OCI-LY7 (cell line): Measurements from ENCODE around the gene EMC8. TPM values are rescaled to one million over a fixed set of nuclear protein-coding genes. Genes with fewer than 3 reads are reported as not detected.
"Not testable (repeated sequence)": the region's sequence is repeated elsewhere in the genome, so short reads cannot be mapped to it uniquely, and the experiment has no call there.

Experiments
- BruUV-seq: library from RNA; stranded (reverse); fragments of 400-500 nt; replicated peaks from 2 replicates; lab custom pipeline; 2021; lab: Mats Ljungman, UMichigan
- CTCF ChIA-PET: fragments of 300-600 bp; sonication (Branson Sonifier 250); formaldehyde crosslinking; loops from one replicate; lab custom pipeline; 2022; ENCODE audit warnings: antibody characterized with exemption; ENCODE audit not compliant: unreplicated experiment; lab: Charles Lee
- POLR2A ChIA-PET: fragments of 300-600 bp; sonication (Branson Sonifier 250); formaldehyde crosslinking; loops from one replicate; lab custom pipeline; 2022; ENCODE audit warnings: antibody characterized with exemption; lab: Charles Lee
- DNase-seq: peaks from one replicate; pipeline ENCODE4 v3.0.0-alpha.2; 2015; ENCODE audit warnings: low spot score
- H2AFZ ChIP-seq: fragments of 200-600 bp; sonication (generic), shearing (Covaris generic); 2 replicates; pipeline ENCODE4 v1.6.1; 2014; ENCODE audit warnings: mild to moderate bottlenecking, antibody characterized with exemption, low read length, moderate library complexity
- H3K27ac ChIP-seq: fragments of 200-600 bp; sonication (generic); 2 replicates; pipeline ENCODE4 v1.5.1; 2014; ENCODE audit warnings: mixed run types, low read depth, mild to moderate bottlenecking, moderate library complexity, low read length, inconsistent platforms; ENCODE audit not compliant: poor library complexity, severe bottlenecking
- H3K36me3 ChIP-seq: fragments of 200-600 bp; sonication (generic); 2 replicates; pipeline ENCODE4 v1.6.1; 2014; ENCODE audit warnings: mild to moderate bottlenecking, antibody characterized with exemption, low read length, moderate library complexity, mixed read lengths; ENCODE audit not compliant: insufficient read depth
- H3K4me1 ChIP-seq: fragments of 200-600 bp; sonication (generic); 2 replicates; pipeline ENCODE4 v1.5.1; 2014; ENCODE audit warnings: mild to moderate bottlenecking, low read length; ENCODE audit not compliant: insufficient read depth, poor library complexity, severe bottlenecking
- H3K4me2 ChIP-seq: fragments of 200-600 bp; sonication (generic); 2 replicates; pipeline ENCODE4 v1.6.1; 2014; ENCODE audit warnings: mild to moderate bottlenecking, low read length
- H3K4me3 ChIP-seq: fragments of 200-600 bp; sonication (generic); 2 replicates; pipeline ENCODE4 v1.5.1; 2014; ENCODE audit warnings: mild to moderate bottlenecking, low read depth, low read length; ENCODE audit not compliant: poor library complexity, severe bottlenecking
- H3K79me2 ChIP-seq: fragments of 200-600 bp; sonication (generic); 2 replicates; pipeline ENCODE4 v1.6.1; 2016; ENCODE audit warnings: low read depth, mild to moderate bottlenecking, low read length, moderate library complexity, mixed read lengths; ENCODE audit not compliant: insufficient read depth
- H3K9me2 ChIP-seq: fragments of 200-600 bp; sonication (generic); 2 replicates; pipeline ENCODE4 v1.6.1; 2016; ENCODE audit warnings: mild to moderate bottlenecking, low read length, mixed read lengths; ENCODE audit not compliant: insufficient read depth
- H3K9me3 ChIP-seq: fragments of 200-600 bp; sonication (generic); 2 replicates; pipeline ENCODE4 v1.6.1; 2014; ENCODE audit warnings: mild to moderate bottlenecking, mixed run types, low read length, mixed read lengths
- H4K20me1 ChIP-seq: fragments of 200-600 bp; sonication (generic); 2 replicates; pipeline ENCODE4 v1.6.1; 2014; ENCODE audit warnings: mild to moderate bottlenecking, antibody characterized with exemption, low read length, moderate library complexity, mixed read lengths; ENCODE audit not compliant: insufficient read depth
- EZH2phosphoT487 ChIP-seq: fragments of 200-600 bp; sonication (generic); IDR thresholded peaks from 2 replicates; pipeline ENCODE4 v1.6.1; 2018; ENCODE audit warnings: low read depth, borderline replicate concordance, mild to moderate bottlenecking, mixed run types, antibody characterized with exemption, low read length, moderate library complexity, mixed read lengths
- intact Hi-C: fragments of 100-400 bp; cut with micrococcal nuclease; formaldehyde crosslinking; loops from one replicate; pipeline ENCODE4 v1.10.0; 2022; ENCODE audit not compliant: unreplicated experiment
- total RNA-seq, 2 experiments: library from RNA; depleted of rRNA in 1 of 2; stranded (reverse); fragments of >200 nt in 1 of 2; shearing (Covaris generic) in 1 of 2; gene quantifications; 2 replicates each; pipeline ENCODE4 v1.2.3, GENCODE V29; 2014 to 2022
- TF ChIP-seq, protein P1 (sequence below): fragments of 200-600 bp; sonication (generic); conservative IDR thresholded peaks from 2 replicates; pipeline ENCODE4 v1.5.1; 2014; ENCODE audit warnings: mild to moderate bottlenecking, antibody characterized with exemption, low read length, moderate library complexity, mixed read lengths

Gene EMC8
- total RNA-seq, 2 experiments from 2014 or later = 47.5 to 54.0 TPM

GRCh38 chr16:85810097-85810741, 10.9 kb upstream of the EMC8 start:
- Histone ChIP-seq H3K4me1 (no peaks in the 10 kb centered on the region), H3K9me3 (no peaks in the 10 kb centered on the region), H3K4me3 (no peak overlapping the region), H4K20me1 (no peaks in the 10 kb centered on the region), H3K27ac (no peak overlapping the region), H3K9me2 (no peaks in the 10 kb centered on the region), H3K4me2 (no peak overlapping the region), H3K36me3 (peaks cover 22% of the 10 kb centered on the region), H2AFZ (no peak overlapping the region), H3K79me2 (no peaks in the 10 kb centered on the region)
- POLR2A ChIA-PET = interaction anchor here (1.5 kb wide), 1 partner anchor 10 kb away, joined by 3 read pairs; no protein-coding TSS in a partner anchor
- no peak for DNase-seq
- intact Hi-C loops = no loop called here
- no peak for TF ChIP-seq EZH2phosphoT487
- BruUV-seq = no TSS peak
- CTCF ChIA-PET = no interaction called here

- H3K4me2 ChIP-seq = no peak overlapping the region
- H2AFZ ChIP-seq = no peak overlapping the region
- TF ChIP-seq, protein P1, sequence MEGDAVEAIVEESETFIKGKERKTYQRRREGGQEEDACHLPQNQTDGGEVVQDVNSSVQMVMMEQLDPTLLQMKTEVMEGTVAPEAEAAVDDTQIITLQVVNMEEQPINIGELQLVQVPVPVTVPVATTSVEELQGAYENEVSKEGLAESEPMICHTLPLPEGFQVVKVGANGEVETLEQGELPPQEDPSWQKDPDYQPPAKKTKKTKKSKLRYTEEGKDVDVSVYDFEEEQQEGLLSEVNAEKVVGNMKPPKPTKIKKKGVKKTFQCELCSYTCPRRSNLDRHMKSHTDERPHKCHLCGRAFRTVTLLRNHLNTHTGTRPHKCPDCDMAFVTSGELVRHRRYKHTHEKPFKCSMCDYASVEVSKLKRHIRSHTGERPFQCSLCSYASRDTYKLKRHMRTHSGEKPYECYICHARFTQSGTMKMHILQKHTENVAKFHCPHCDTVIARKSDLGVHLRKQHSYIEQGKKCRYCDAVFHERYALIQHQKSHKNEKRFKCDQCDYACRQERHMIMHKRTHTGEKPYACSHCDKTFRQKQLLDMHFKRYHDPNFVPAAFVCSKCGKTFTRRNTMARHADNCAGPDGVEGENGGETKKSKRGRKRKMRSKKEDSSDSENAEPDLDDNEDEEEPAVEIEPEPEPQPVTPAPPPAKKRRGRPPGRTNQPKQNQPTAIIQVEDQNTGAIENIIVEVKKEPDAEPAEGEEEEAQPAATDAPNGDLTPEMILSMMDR = peak; percentile 35
- no peak for TF ChIP-seq EZH2phosphoT487
- H3K9me3 ChIP-seq = no peaks in the 10 kb centered on the region
- H3K36me3 ChIP-seq = peaks cover 28% of the 10 kb centered on the region
- DNase-seq = no peak
- H3K4me3 ChIP-seq = no peak overlapping the region
- intact Hi-C loops = no loop called here
- no TSS peak for BruUV-seq
- ChIA-PET CTCF (no interaction called here), POLR2A (no interaction called here)
- H3K79me2 ChIP-seq = no peaks in the 10 kb centered on the region
- H4K20me1 ChIP-seq = no peaks in the 10 kb centered on the region
- no peaks in the 10 kb centered on the region for H3K9me2 ChIP-seq
- H3K4me1 ChIP-seq = no peaks in the 10 kb centered on the region
- no peak overlapping the region for H3K27ac ChIP-seq
Measured at GRCh38 chr16:85809645-85810044, 10.3 kb upstream of the EMC8 start.

- H3K36me3 ChIP-seq = peaks cover 33% of the 10 kb centered on the region
- no peaks in the 10 kb centered on the region for H3K9me3 ChIP-seq
- no peak overlapping the region for H2AFZ ChIP-seq
- ChIA-PET CTCF (no interaction called here), POLR2A (interaction anchor here (0.5 kb wide), 1 partner anchor 105 kb away, joined by 7 read pairs; no protein-coding TSS in a partner anchor)
- no peaks in the 10 kb centered on the region for H3K4me1 ChIP-seq
- H3K79me2 ChIP-seq = no peaks in the 10 kb centered on the region
- no peaks in the 10 kb centered on the region for H4K20me1 ChIP-seq
- no peak overlapping the region for H3K27ac ChIP-seq
- no TSS peak for BruUV-seq
- no peak for DNase-seq
- no peak overlapping the region for H3K4me3 ChIP-seq
- no peaks in the 10 kb centered on the region for H3K9me2 ChIP-seq
- intact Hi-C loops = no loop called here
- H3K4me2 ChIP-seq = no peak overlapping the region
- TF ChIP-seq, protein P1 = no peak
- no peak for TF ChIP-seq EZH2phosphoT487
Measured at GRCh38 chr16:85808926-85809325, 9.6 kb upstream of the EMC8 start.

GRCh38 chr16:85808104-85808503, 8.8 kb upstream of the EMC8 start:
- H3K4me3 ChIP-seq, DNase-seq, intact Hi-C loops, H3K9me3 ChIP-seq, H3K79me2 ChIP-seq, H4K20me1 ChIP-seq, POLR2A ChIA-PET, H2AFZ ChIP-seq, BruUV-seq, H3K4me2 ChIP-seq, H3K9me2 ChIP-seq, H3K27ac ChIP-seq, H3K4me1 ChIP-seq, CTCF ChIA-PET: not testable (repeated sequence)
- peaks cover 42% of the 10 kb centered on the region for H3K36me3 ChIP-seq

DNA sequence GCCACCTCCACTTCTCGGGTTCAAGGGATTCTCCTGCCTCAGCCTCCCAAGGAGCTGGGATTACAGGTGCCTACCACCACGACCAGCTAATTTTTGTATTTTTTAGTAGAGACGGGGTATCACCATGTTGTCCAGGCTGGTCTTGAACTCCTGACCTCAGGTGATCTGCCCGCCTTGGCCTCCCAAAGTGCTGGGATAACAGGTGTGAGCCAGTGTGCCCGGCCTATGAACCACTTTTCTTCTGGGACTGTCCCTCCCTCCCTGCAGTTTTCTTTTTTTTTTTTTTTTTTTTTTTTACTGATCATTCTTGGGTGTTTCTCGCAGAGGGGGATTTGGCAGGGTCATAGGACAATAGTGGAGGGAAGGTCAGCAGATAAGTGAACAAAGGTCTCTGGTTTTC, 8.0 kb upstream of the EMC8 start:
- Histone ChIP-seq H3K79me2 (peaks cover 10% of the 10 kb centered on the region; the same call in 1 of the 2 replicates), H3K36me3 (peaks cover 49% of the 10 kb centered on the region)
- H3K27ac ChIP-seq, H3K9me3 ChIP-seq, H3K9me2 ChIP-seq, DNase-seq, H2AFZ ChIP-seq, BruUV-seq, CTCF ChIA-PET, POLR2A ChIA-PET, H3K4me2 ChIP-seq, intact Hi-C loops, H3K4me3 ChIP-seq, H3K4me1 ChIP-seq, H4K20me1 ChIP-seq: not testable (repeated sequence)
